OCI-LY3 (cell line): ENCODE results near the gene CST3.

ENCODE experiments used
- CTCF ChIP-seq: fragments of 200-600, 300-600 bp; sonication (generic); IDR thresholded peaks from 2 replicates; pipeline ENCODE4 v1.5.1; 2014; ENCODE audit warnings: antibody characterized with exemption, low read length, low read depth
- EZH2phosphoT487 ChIP-seq: fragments of 200-600 bp; shearing (Covaris generic); IDR thresholded peaks from 2 replicates; pipeline ENCODE4 v1.6.1; 2018; ENCODE audit warnings: antibody characterized with exemption, mixed run types, low read depth

GRCh38 chr20:23637282-23638221, at the start of gene CST3:
- TF ChIP-seq CTCF (no peak), EZH2phosphoT487 (no peak)
